Liver (tissue), 3 donors: ENCODE results near the gene TOP3A.

ENCODE experiments used
- CTCF ChIP-seq: fragments of 150-350 bp; IDR thresholded peaks from 2 replicates; pipeline ENCODE4 v1.5.1; 2017; ENCODE audit warnings: improper control_type of control experiment, low read depth, low read length; ENCODE audit not compliant: missing input control
- EGR1 ChIP-seq, 2 donors: IDR thresholded peaks; 2 replicates each; pipeline ENCODE4 v1.6.1; 2016 to 2018; ENCODE audit warnings: antibody characterized with exemption in 2 of 2, low read depth in 2 of 2
- FOXA1 ChIP-seq: IDR thresholded peaks from 2 replicates; pipeline ENCODE4 v1.6.1; 2016; ENCODE audit warnings: antibody characterized with exemption
- FOXA2 ChIP-seq: IDR thresholded peaks from 2 replicates; pipeline ENCODE4 v1.6.1; 2016; ENCODE audit warnings: antibody characterized with exemption
- GABPA ChIP-seq, 2 donors: IDR thresholded peaks in 1 of 2; conservative IDR thresholded peaks in 1 of 2; 2 replicates each; pipeline ENCODE4 v1.6.1; 2016; ENCODE audit warnings: antibody characterized with exemption in 2 of 2, mild to moderate bottlenecking in 1 of 2, moderate library complexity in 1 of 2
- HNF4G ChIP-seq: IDR thresholded peaks from 2 replicates; pipeline ENCODE4 v1.6.1; 2016; ENCODE audit warnings: antibody characterized with exemption
- JUND ChIP-seq, 2 donors: IDR thresholded peaks; 2 replicates each; pipeline ENCODE4 v1.6.1; 2016; ENCODE audit warnings: antibody characterized with exemption in 2 of 2
- RAD21 ChIP-seq, 2 donors: IDR thresholded peaks; 2 replicates each; pipeline ENCODE4 v1.6.1; 2016; ENCODE audit warnings: antibody characterized with exemption in 2 of 2, mild to moderate bottlenecking in 2 of 2
- REST ChIP-seq: IDR thresholded peaks from 2 replicates; pipeline ENCODE4 v1.6.1; 2016; ENCODE audit warnings: antibody characterized with exemption, mild to moderate bottlenecking
- SP1 ChIP-seq: IDR thresholded peaks from 2 replicates; pipeline ENCODE4 v1.6.1; 2018; ENCODE audit warnings: antibody characterized with exemption, mild to moderate bottlenecking
- TAF1 ChIP-seq: conservative IDR thresholded peaks from 2 replicates; pipeline ENCODE4 v1.6.1; 2016; ENCODE audit warnings: antibody characterized with exemption, mild to moderate bottlenecking
- YY1 ChIP-seq: IDR thresholded peaks from 2 replicates; pipeline ENCODE4 v1.6.1; 2016; ENCODE audit warnings: antibody characterized with exemption, mild to moderate bottlenecking
- TF ChIP-seq, protein P1 (sequence below): IDR thresholded peaks from 2 replicates; pipeline ENCODE4 v1.6.1; 2016; ENCODE audit warnings: antibody characterized with exemption
- TF ChIP-seq, protein P2 (sequence below): IDR thresholded peaks from 2 replicates; pipeline ENCODE4 v1.6.1; 2016; ENCODE audit warnings: antibody characterized with exemption
- donor health status: healthy.
- donor health status: healthy.

- TF ChIP-seq SP1 (no peak), CTCF (no peak), EGR1 (IDR thresholded peaks at IDR 0.05; ENCODE audit: low read depth in 2 of 2) (no peak), JUND (IDR thresholded peaks at IDR 0.05) (no peak), FOXA1 (no peak), YY1 (no peak), REST (no peak), RAD21 (IDR thresholded peaks at IDR 0.05) (no peak), TAF1 (no peak), FOXA2 (no peak), GABPA (IDR thresholded peaks at IDR 0.05 in 1 of 2, conservative IDR thresholded peaks at IDR 0.05 in 1 of 2) (no peak), HNF4G (no peak)
- TF ChIP-seq, protein P1, sequence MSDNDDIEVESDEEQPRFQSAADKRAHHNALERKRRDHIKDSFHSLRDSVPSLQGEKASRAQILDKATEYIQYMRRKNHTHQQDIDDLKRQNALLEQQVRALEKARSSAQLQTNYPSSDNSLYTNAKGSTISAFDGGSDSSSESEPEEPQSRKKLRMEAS: no peak
- TF ChIP-seq, protein P2, sequence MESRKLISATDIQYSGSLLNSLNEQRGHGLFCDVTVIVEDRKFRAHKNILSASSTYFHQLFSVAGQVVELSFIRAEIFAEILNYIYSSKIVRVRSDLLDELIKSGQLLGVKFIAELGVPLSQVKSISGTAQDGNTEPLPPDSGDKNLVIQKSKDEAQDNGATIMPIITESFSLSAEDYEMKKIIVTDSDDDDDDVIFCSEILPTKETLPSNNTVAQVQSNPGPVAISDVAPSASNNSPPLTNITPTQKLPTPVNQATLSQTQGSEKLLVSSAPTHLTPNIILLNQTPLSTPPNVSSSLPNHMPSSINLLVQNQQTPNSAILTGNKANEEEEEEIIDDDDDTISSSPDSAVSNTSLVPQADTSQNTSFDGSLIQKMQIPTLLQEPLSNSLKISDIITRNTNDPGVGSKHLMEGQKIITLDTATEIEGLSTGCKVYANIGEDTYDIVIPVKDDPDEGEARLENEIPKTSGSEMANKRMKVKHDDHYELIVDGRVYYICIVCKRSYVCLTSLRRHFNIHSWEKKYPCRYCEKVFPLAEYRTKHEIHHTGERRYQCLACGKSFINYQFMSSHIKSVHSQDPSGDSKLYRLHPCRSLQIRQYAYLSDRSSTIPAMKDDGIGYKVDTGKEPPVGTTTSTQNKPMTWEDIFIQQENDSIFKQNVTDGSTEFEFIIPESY: no peak
Measured at GRCh38 chr17:18278867-18279266, 35.9 kb downstream of the TOP3A start.
